Measurements from ENCODE around the gene FOSL2.

The FOSL2 gene

DNA sequence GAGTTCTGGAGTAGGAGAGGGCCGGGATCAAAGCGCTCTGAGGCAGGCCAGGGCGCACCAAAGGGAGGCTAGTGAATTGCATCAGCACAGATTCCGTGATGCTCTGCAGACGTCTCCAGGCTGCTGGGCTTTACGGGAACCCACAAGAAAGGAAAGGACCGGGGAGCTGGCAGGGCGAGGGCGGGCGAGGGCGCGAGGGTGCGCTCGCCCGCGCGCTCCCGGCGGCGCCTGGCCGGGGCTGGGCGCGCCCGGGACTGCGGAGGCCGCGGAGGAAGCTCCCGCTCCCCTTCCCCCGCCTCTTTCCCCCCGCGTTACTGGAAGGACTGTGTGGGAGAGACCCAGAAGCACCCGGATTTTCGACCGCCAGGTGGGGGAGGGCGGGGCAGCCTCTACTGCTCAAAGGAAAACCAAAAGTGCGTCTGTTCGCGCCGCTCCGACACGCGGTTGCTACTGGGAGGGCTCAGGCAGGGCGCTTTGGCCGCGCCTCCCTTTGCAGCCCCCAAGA lies 2.4 kb upstream of the FOSL2 start:
- no peak overlapping the region for H3K27ac ChIP-seq (ENCODE audit: low read depth, low read length, poor library complexity, severe bottlenecking)

DNA sequence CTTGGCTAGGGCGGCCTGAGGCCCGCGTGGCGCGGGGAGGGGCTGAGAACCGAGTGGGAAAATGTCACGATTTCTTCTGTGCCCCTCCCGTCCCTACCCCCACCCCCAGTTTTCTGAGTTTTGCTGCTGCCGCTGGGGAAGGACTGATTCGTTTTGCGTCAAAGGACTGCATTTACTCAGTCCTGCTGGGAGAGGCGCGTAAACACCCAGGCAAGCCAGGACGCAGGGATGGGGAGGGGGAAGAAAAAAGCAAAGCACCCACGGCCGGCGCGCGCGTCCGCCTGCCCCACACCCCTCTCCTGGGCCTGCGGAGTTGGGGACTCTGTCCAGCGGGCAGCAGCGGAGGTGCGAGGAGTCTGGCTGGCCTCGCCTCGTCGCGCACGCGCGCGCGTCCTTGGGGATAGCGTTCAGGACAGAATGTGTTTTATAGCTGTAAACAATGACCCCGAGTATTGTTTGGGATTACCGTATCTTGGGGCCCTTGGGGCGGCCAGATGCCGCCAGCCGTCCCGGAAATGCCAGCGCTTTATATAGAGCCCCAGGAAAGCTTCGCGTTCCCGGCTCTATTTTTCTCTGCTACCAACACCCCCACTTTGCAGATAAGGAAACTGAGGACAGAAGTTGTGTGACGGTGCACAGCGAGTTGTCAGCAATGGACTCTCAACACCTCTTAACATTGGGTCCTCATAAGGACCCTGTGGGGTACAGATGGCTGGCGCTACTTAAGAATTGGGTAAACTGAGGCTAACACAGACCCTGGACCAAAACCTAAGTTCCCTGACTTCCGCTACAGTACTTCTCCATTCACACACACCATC lies 1.7 kb upstream of the FOSL2 start:
- Histone ChIP-seq H3K4me1 (ENCODE audit: insufficient read depth, low read length, severe bottlenecking) (peaks cover 11% of the 10 kb centered on the region), H3F3A (ENCODE audit: insufficient read depth, low read length) (no peaks in the 10 kb centered on the region), H3K27ac (ENCODE audit: low read depth, low read length, poor library complexity, severe bottlenecking) (no peak overlapping the region)

More for the DNA sequence above, 2.4 kb upstream of the FOSL2 start:
- Histone ChIP-seq H3K9me2 (ENCODE audit: low read depth, low read length) (no peaks in the 10 kb centered on the region), H3K4me2 (ENCODE audit: low read length) (peak overlapping the region; percentile 89), H3F3A (ENCODE audit: insufficient read depth, low read length) (no peaks in the 10 kb centered on the region), H3K79me2 (ENCODE audit: insufficient read depth, low read length) (no peaks in the 10 kb centered on the region), H3K9ac (ENCODE audit: low read length) (peak overlapping the region; percentile 63), H3K4me3 (ENCODE audit: low read depth, low read length, poor library complexity, severe bottlenecking) (peak overlapping the region; percentile 73), H4K20me1 (ENCODE audit: insufficient read depth, low read length) (no peaks in the 10 kb centered on the region), H3K27me3 (ENCODE audit: insufficient read depth, low read length) (0 out of 2 replicates have a peak, but pooled peaks cover 6% of the 10 kb centered on the region), H3K4me1 (ENCODE audit: insufficient read depth, low read length, severe bottlenecking) (peaks cover 11% of the 10 kb centered on the region), H3K36me3 (ENCODE audit: insufficient read depth, low read length) (no peaks in the 10 kb centered on the region), H3K9me3 (ENCODE audit: low read length) (no peaks in the 10 kb centered on the region), H2AFZ (ENCODE audit: low read length) (no peak overlapping the region; the same call in 1 of the 2 replicates)
- TF ChIP-seq CTCF (IDR thresholded peaks at IDR 0.05; ENCODE audit: low read length) (no peak), EZH2 (IDR thresholded peaks at IDR 0.05; ENCODE audit: borderline replicate concordance, low read length) (no peak)

More for the DNA sequence above, 1.7 kb upstream of the FOSL2 start:
- Histone ChIP-seq H3K27me3 (ENCODE audit: insufficient read depth, low read length) (0 out of 2 replicates have a peak, but pooled peaks cover 6% of the 10 kb centered on the region), H3K9me3 (ENCODE audit: low read length) (no peaks in the 10 kb centered on the region), H3K79me2 (ENCODE audit: insufficient read depth, low read length) (no peaks in the 10 kb centered on the region), H3K36me3 (ENCODE audit: insufficient read depth, low read length) (no peaks in the 10 kb centered on the region), H3K4me3 (ENCODE audit: low read depth, low read length, poor library complexity, severe bottlenecking) (peak overlapping the region; percentile 73), H3K4me2 (ENCODE audit: low read length) (peak overlapping the region; percentile 89), H3K9ac (ENCODE audit: low read length) (peak overlapping the region; percentile 63), H3K9me2 (ENCODE audit: low read depth, low read length) (no peaks in the 10 kb centered on the region), H2AFZ (ENCODE audit: low read length) (peak overlapping the region; percentile 26), H4K20me1 (ENCODE audit: insufficient read depth, low read length) (no peaks in the 10 kb centered on the region)
- TF ChIP-seq CTCF (IDR thresholded peaks at IDR 0.05; ENCODE audit: low read length), result no peak
- no peak for TF ChIP-seq EZH2 (IDR thresholded peaks at IDR 0.05; ENCODE audit: borderline replicate concordance, low read length)
